ENCODE data around the gene HSF5.

GRCh38 chr17:58409432-58409831 lies 78.8 kb downstream of the HSF5 start:
- TF ChIP-seq CTCF (IDR thresholded peaks at IDR 0.05; ENCODE audit: extremely low read depth in 1 of 2, insufficient read depth in 1 of 2, low read depth in 1 of 2, low read length in 2 of 2) (no peak), MYC (IDR thresholded peaks at IDR 0.05; ENCODE audit: low read depth, low read length) (no peak), JUN (IDR thresholded peaks at IDR 0.05; ENCODE audit: borderline replicate concordance, insufficient read depth, insufficient read length, low read depth) (no peak), FOS (IDR thresholded peaks at IDR 0.05; ENCODE audit: borderline replicate concordance, insufficient read depth, low read length) (no peak), EZH2 (IDR thresholded peaks at IDR 0.05; ENCODE audit: borderline replicate concordance, low read depth, low read length, severe bottlenecking) (no peak)
